Suprapubic skin (tissue), 3 donors: ENCODE results near the gene CNKSR1.

Experiments used
- CTCF ChIP-seq, 2 donors: fragments of 200-600 bp in 1 of 2; fragments of 450-650 bp in 1 of 2; sonication (generic) in 1 of 2; IDR thresholded peaks; one replicate each; pipeline ENCODE4 v1.5.1; 2016 to 2019; ENCODE audit warnings: antibody characterized with exemption in 2 of 2, mild to moderate bottlenecking in 1 of 2, moderate library complexity in 1 of 2
- POLR2A ChIP-seq, 2 donors: fragments of 450-650 bp; IDR thresholded peaks; one replicate each; pipeline ENCODE4 v1.6.1; 2017; ENCODE audit warnings: antibody characterized with exemption in 2 of 2, mild to moderate bottlenecking in 2 of 2, moderate library complexity in 2 of 2

GRCh38 chr1:26197301-26197700 lies 20.0 kb downstream of the CNKSR1 start:
- no peak for TF ChIP-seq CTCF (IDR thresholded peaks at IDR 0.05)
- no peak for TF ChIP-seq POLR2A (IDR thresholded peaks at IDR 0.05)
